Liver (tissue), 9 donors: ENCODE data around the gene ACVR1C. TPM values are rescaled to one million over a fixed set of nuclear protein-coding genes. Genes with fewer than 3 reads are reported as not detected.

Experiments
- DNase-seq: peaks from one replicate; pipeline ENCODE4 v3.0.0-alpha.2; 2017; ENCODE audit warnings: low spot score
- H3K27ac ChIP-seq, 2 donors: one replicate each; pipeline ENCODE4 v1.7.0; 2013; ENCODE audit warnings: inconsistent platforms in 2 of 2, low read length in 2 of 2, control low read depth in 1 of 2, low read depth in 1 of 2, mild to moderate bottlenecking in 1 of 2
- H3K27me3 ChIP-seq, 4 donors: one replicate each; pipeline versions ENCODE4 v1.6.1 to v1.7.0; 2013; ENCODE audit warnings: low read length in 3 of 4, inconsistent platforms in 1 of 4, mild to moderate bottlenecking in 1 of 4, moderate library complexity in 1 of 4; ENCODE audit not compliant: control insufficient read depth in 4 of 4, insufficient read depth in 4 of 4
- H3K36me3 ChIP-seq, 4 donors: one replicate each; pipeline versions ENCODE4 v1.6.1 to v1.7.0; 2013; ENCODE audit warnings: low read length in 3 of 4, mild to moderate bottlenecking in 3 of 4, low read depth in 1 of 4, moderate library complexity in 1 of 4; ENCODE audit not compliant: control insufficient read depth in 4 of 4, insufficient read depth in 3 of 4
- H3K4me1 ChIP-seq, 4 donors: one replicate each; pipeline versions ENCODE4 v1.6.1 to v1.7.0; 2013; ENCODE audit warnings: low read length in 3 of 4, mild to moderate bottlenecking in 3 of 4, moderate library complexity in 1 of 4; ENCODE audit not compliant: control insufficient read depth in 4 of 4, insufficient read depth in 4 of 4
- H3K4me3 ChIP-seq, 3 donors: one replicate each; pipeline versions ENCODE4 v1.6.1 to v1.7.0; 2013; ENCODE audit warnings: low read length in 3 of 3, control low read depth in 1 of 3, low read depth in 1 of 3, mild to moderate bottlenecking in 1 of 3
- H3K9ac ChIP-seq, 2 donors: one replicate each; pipeline ENCODE4 v1.7.0; 2013; ENCODE audit warnings: low read length in 2 of 2, mild to moderate bottlenecking in 2 of 2, moderate library complexity in 2 of 2, control low read depth in 1 of 2, low read depth in 1 of 2
- H3K9me3 ChIP-seq, 4 donors: one replicate each; pipeline versions ENCODE4 v1.6.1 to v1.7.0; 2013; ENCODE audit warnings: low read length in 3 of 4; ENCODE audit not compliant: control insufficient read depth in 4 of 4
- ATF3 ChIP-seq: IDR thresholded peaks from 2 replicates; pipeline ENCODE4 v1.6.1; 2016; ENCODE audit warnings: antibody characterized with exemption
- CTCF ChIP-seq: fragments of 150-350 bp; IDR thresholded peaks from 2 replicates; pipeline ENCODE4 v1.5.1; 2017; ENCODE audit warnings: improper control_type of control experiment, low read depth, low read length; ENCODE audit not compliant: missing input control
- EGR1 ChIP-seq, 2 donors: IDR thresholded peaks; 2 replicates each; pipeline ENCODE4 v1.6.1; 2016 to 2018; ENCODE audit warnings: antibody characterized with exemption in 2 of 2, low read depth in 2 of 2
- FOXA1 ChIP-seq: IDR thresholded peaks from 2 replicates; pipeline ENCODE4 v1.6.1; 2016; ENCODE audit warnings: antibody characterized with exemption
- FOXA2 ChIP-seq: IDR thresholded peaks from 2 replicates; pipeline ENCODE4 v1.6.1; 2016; ENCODE audit warnings: antibody characterized with exemption
- GABPA ChIP-seq, 2 donors: IDR thresholded peaks in 1 of 2; conservative IDR thresholded peaks in 1 of 2; 2 replicates each; pipeline ENCODE4 v1.6.1; 2016; ENCODE audit warnings: antibody characterized with exemption in 2 of 2, mild to moderate bottlenecking in 1 of 2, moderate library complexity in 1 of 2
- HNF4A ChIP-seq, 2 donors: conservative IDR thresholded peaks; 2 replicates each; pipeline ENCODE4 v1.6.1; 2016; ENCODE audit warnings: antibody characterized with exemption in 2 of 2, mild to moderate bottlenecking in 2 of 2
- HNF4G ChIP-seq: IDR thresholded peaks from 2 replicates; pipeline ENCODE4 v1.6.1; 2016; ENCODE audit warnings: antibody characterized with exemption
- JUND ChIP-seq, 2 donors: IDR thresholded peaks; 2 replicates each; pipeline ENCODE4 v1.6.1; 2016; ENCODE audit warnings: antibody characterized with exemption in 2 of 2
- MAX ChIP-seq: IDR thresholded peaks from 2 replicates; pipeline ENCODE4 v1.6.1; 2016; ENCODE audit warnings: antibody characterized with exemption
- NR2F2 ChIP-seq: IDR thresholded peaks from 2 replicates; pipeline ENCODE4 v1.6.1; 2016; ENCODE audit warnings: antibody characterized with exemption
- RAD21 ChIP-seq, 2 donors: IDR thresholded peaks; 2 replicates each; pipeline ENCODE4 v1.6.1; 2016; ENCODE audit warnings: antibody characterized with exemption in 2 of 2, mild to moderate bottlenecking in 2 of 2
- REST ChIP-seq: IDR thresholded peaks from 2 replicates; pipeline ENCODE4 v1.6.1; 2016; ENCODE audit warnings: antibody characterized with exemption, mild to moderate bottlenecking
- RXRA ChIP-seq, 2 donors: IDR thresholded peaks; 2 replicates each; pipeline ENCODE4 v1.6.1; 2017 to 2018; ENCODE audit warnings: antibody characterized with exemption in 2 of 2, mild to moderate bottlenecking in 1 of 2
- TAF1 ChIP-seq: conservative IDR thresholded peaks from 2 replicates; pipeline ENCODE4 v1.6.1; 2016; ENCODE audit warnings: antibody characterized with exemption, mild to moderate bottlenecking
- YY1 ChIP-seq: IDR thresholded peaks from 2 replicates; pipeline ENCODE4 v1.6.1; 2016; ENCODE audit warnings: antibody characterized with exemption, mild to moderate bottlenecking
- ZBTB33 ChIP-seq: IDR thresholded peaks from 2 replicates; pipeline ENCODE4 v1.6.1; 2016; ENCODE audit warnings: antibody characterized with exemption
- WGBS: extraction: QIAGEN DNeasy Blood & Tissue Kit; methylation state at CpG from one replicate; pipeline ENCODE4 v1.1.7; 2013; 5-methylcytosine and 5-hydroxymethylcytosine counted together
- polyA plus RNA-seq, 2 donors: library from polyadenylated mRNA; stranded (reverse) in 1 of 2; unstranded in 1 of 2; fragments of 200-250 nt in 1 of 2; fragments of >200 nt in 1 of 2; fragmentation: Nextera tagmentation in 1 of 2; extraction: Ambion mirVana in 1 of 2; gene quantifications; one replicate each; pipeline versions ENCODE4 v1.2.1 to v1.2.3, GENCODE V29; 2013 to 2015
- total RNA-seq, 2 donors: library from RNA; depleted of rRNA; stranded (reverse); fragments of >200 nt; gene quantifications; one replicate each; pipeline ENCODE4 v1.2.3, GENCODE V29; 2014
- donor health status: healthy.
- donor health status: healthy.
- donor health status: healthy.
- donor health status: healthy.
- donor health status: healthy.

Gene ACVR1C
- total and polyA plus RNA-seq, 4 donors, result 0.19 to 2.5 (median 0.73) TPM

GRCh38 chr2:157508676-157509075 is 120.0 kb downstream of the ACVR1C start:
- H3K4me3 ChIP-seq, result no peak overlapping the region
- no peaks in the 10 kb centered on the region for H3K36me3 ChIP-seq
- H3K9me3 ChIP-seq, result peaks cover 0 to 2% (median under 1%) of the 10 kb centered on the region in 4 donors
- H3K27me3 ChIP-seq, result no peaks in the 10 kb centered on the region
- 77% methylated on average over 3 of the region's 3 CpGs for WGBS
- TF ChIP-seq HNF4A (conservative IDR thresholded peaks at IDR 0.05), result no peak
- TF ChIP-seq FOXA1, result no peak
- no peak for TF ChIP-seq TAF1
- H3K4me1 ChIP-seq, result no peaks in the 10 kb centered on the region
- H3K27ac ChIP-seq, result no peak overlapping the region
- no peak overlapping the region for H3K9ac ChIP-seq
- DNase-seq, result no peak

GRCh38 chr2:157506586-157506985 is 122.1 kb downstream of the ACVR1C start:
- TF ChIP-seq NR2F2, result no peak
- no peak for TF ChIP-seq GABPA (IDR thresholded peaks at IDR 0.05 in 1 of 2, conservative IDR thresholded peaks at IDR 0.05 in 1 of 2)
- no peak for TF ChIP-seq ATF3
- TF ChIP-seq MAX, result no peak
- TF ChIP-seq TAF1, result no peak
- TF ChIP-seq RXRA (IDR thresholded peaks at IDR 0.05), result no peak
- no peak for TF ChIP-seq YY1
- TF ChIP-seq RAD21 (IDR thresholded peaks at IDR 0.05), result no peak
- no peak for TF ChIP-seq FOXA2
- no peak for TF ChIP-seq JUND (IDR thresholded peaks at IDR 0.05)
- no peak for TF ChIP-seq ZBTB33
- no peak for TF ChIP-seq HNF4G
- TF ChIP-seq EGR1 (IDR thresholded peaks at IDR 0.05; ENCODE audit: low read depth in 2 of 2), result no peak
- TF ChIP-seq CTCF, result no peak
- no peak for TF ChIP-seq REST
- TF ChIP-seq HNF4A (conservative IDR thresholded peaks at IDR 0.05), result no peak

More at GRCh38 chr2:157506586-157506985, 122.1 kb downstream of the ACVR1C start:
- H3K4me3 ChIP-seq, result no peak overlapping the region
- no peak overlapping the region for H3K27ac ChIP-seq
- no peaks in the 10 kb centered on the region for H3K27me3 ChIP-seq
- H3K9me3 ChIP-seq, result peaks cover 0 to 2% (median under 1%) of the 10 kb centered on the region in 4 donors
- H3K4me1 ChIP-seq, result no peaks in the 10 kb centered on the region
- no peak for DNase-seq
- H3K9ac ChIP-seq, result no peak overlapping the region
- no peaks in the 10 kb centered on the region for H3K36me3 ChIP-seq
